ENCODE results near the gene ZNF362. TPM values are rescaled to one million over a fixed set of nuclear protein-coding genes. Genes with fewer than 3 reads are reported as not detected.
A peak's percentile ranks its signal among the peaks of the same experiment; 100 is the strongest.

The ZNF362 gene
- total RNA-seq, 3 donors from 2014 or later (not counting 1 experiment from before 2014, with no cell fraction given): 34.7 to 39.1 (median 38.3) TPM

- H3K9me3 ChIP-seq (ENCODE audit: control insufficient read depth, insufficient read depth, low read length): no peaks in the 10 kb centered on the region
- H3K4me3 Mint-ChIP-seq: peak overlapping the region; percentile 85
- peaks cover 34 to 35% of the 10 kb centered on the region in 2 donors for H3K4me1 Mint-ChIP-seq
- WGBS (ENCODE audit: insufficient coverage): under 1% methylated on average over 104 of the region's 104 CpGs
- H3K27me3 Mint-ChIP-seq (ENCODE audit: low read depth in 2 of 2): peaks cover 0 to 2% of the 10 kb centered on the region in 2 donors
- peak overlapping the region; percentile 73 for H3K4me3 ChIP-seq (ENCODE audit: low read length)
- peak overlapping the region; percentile 83 for H3K27ac ChIP-seq (ENCODE audit: low read length)
- H3K36me3 Mint-ChIP-seq: no peaks in the 10 kb centered on the region
- DNase-seq: peak; percentile 74 to 92
- H3K27me3 ChIP-seq (ENCODE audit: control insufficient read depth, insufficient read depth, low read length): no peaks in the 10 kb centered on the region
- H3K9me3 Mint-ChIP-seq: no peaks in the 10 kb centered on the region
- H3K4me1 ChIP-seq (ENCODE audit: control insufficient read depth, insufficient read depth, low read length): peaks cover 30% of the 10 kb centered on the region
- peak; percentile 89 to 94 (median 91) for ATAC-seq
- no peaks in the 10 kb centered on the region for H3K36me3 ChIP-seq (ENCODE audit: control insufficient read depth, insufficient read depth, low read length)
- H3K27ac Mint-ChIP-seq: peak overlapping the region; percentile 34 to 35
- intact Hi-C loops (cut with micrococcal nuclease): no loop called here
- no peak for TF ChIP-seq CTCF (IDR thresholded peaks at IDR 0.05)
Measured at GRCh38 chr1:33349778-33350610, 93.7 kb downstream of the ZNF362 start.

Other genes starting within 250 kb of the ZNF362 start
- 10 to 100 TPM; 64.8 to 94.0 (median 67.1) TPM for gene AK2, start 219.6 kb upstream of the ZNF362 start, total RNA-seq
- 1 to 10 TPM; 1.9 to 5.1 (median 4.1) TPM for gene AZIN2, start 175.3 kb upstream of the ZNF362 start, total RNA-seq
- gene TRIM62, start 74.4 kb upstream of the ZNF362 start, total RNA-seq: 10 to 100 TPM; 18.2 to 35.4 (median 23.2) TPM
- not detected for gene A3GALT2, start 64.6 kb downstream of the ZNF362 start, total RNA-seq
- gene PHC2, start 174.6 kb downstream of the ZNF362 start, total RNA-seq: 10 to 100 TPM; 36.6 to 46.6 (median 39.5) TPM
- 1 to 10 TPM in 2 of 3 donors, under 1 TPM in 1; 0.49 to 1.5 (median 1.0) TPM for gene ZSCAN20, start 216.2 kb downstream of the ZNF362 start, total RNA-seq